ENCODE results near the gene BEND7.
"Not testable (repeated sequence)": the region's sequence is repeated elsewhere in the genome, so short reads cannot be mapped to it uniquely, and the experiment has no call there.

Gene BEND7

DNA sequence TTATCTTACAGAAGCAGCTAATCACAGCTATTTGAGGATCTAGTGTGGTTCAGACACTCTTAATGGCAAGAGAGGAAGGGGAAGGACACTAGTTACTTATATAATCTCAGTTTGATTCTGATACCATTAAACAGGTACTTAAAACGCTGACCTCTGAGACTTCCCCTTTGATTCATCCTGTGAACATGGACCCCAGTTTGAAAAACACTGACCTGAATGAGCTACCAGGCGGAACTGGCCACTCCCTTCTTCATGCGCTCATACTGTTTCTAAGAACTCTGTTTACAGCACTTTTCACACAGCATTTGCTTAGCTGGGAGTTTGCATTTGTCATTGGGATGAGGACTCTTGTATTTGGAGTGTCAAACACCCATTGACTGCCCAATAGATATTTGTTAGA, 45.7 kb downstream of the BEND7 start:
- peak; percentile 63 for DNase-seq (ENCODE audit: low spot score)

GRCh38 chr10:13481690-13482089, 47.1 kb downstream of the BEND7 start:
- no peak for DNase-seq (ENCODE audit: low spot score)

GRCh38 chr10:13475124-13475523, 53.7 kb downstream of the BEND7 start:
- DNase-seq (ENCODE audit: low spot score): peak; percentile 25

DNA sequence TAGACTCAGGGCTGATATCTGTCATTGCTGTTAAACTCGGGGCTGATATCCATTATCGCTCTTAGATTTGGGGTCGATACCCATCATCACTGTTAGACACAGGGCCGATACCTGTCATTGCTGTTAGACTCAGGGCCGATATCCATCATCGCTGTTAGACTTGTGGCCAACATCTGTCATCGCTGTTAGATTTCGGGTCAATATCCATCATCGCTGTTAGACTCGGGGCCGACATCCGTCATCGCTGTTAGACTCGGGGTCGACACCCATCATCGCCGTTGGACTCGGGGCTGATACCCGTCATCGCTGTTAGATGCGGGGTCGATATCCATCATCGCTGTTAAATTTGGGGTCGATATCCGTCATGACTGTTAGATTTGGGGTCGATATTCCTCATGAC, 54.8 kb downstream of the BEND7 start:
- DNase-seq (ENCODE audit: low spot score): no peak

- no peak for DNase-seq (ENCODE audit: low spot score)
These were observed 56.5 kb downstream of the BEND7 start for GRCh38 chr10:13472359-13472758.

- DNase-seq (ENCODE audit: low spot score): no peak
These were observed 58.5 kb downstream of the BEND7 start for GRCh38 chr10:13470270-13470669.

GRCh38 chr10:13462551-13462950, 66.3 kb downstream of the BEND7 start:
- DNase-seq (ENCODE audit: low spot score): peak; percentile 57

GRCh38 chr10:13458687-13459012, 70.2 kb downstream of the BEND7 start:
- no peak for DNase-seq (ENCODE audit: low spot score)

GRCh38 chr10:13457958-13458686, 70.7 kb downstream of the BEND7 start:
- no peak for DNase-seq (ENCODE audit: low spot score)

- DNase-seq (ENCODE audit: low spot score): no peak
These were observed 74.9 kb downstream of the BEND7 start for GRCh38 chr10:13453896-13454295.

DNA sequence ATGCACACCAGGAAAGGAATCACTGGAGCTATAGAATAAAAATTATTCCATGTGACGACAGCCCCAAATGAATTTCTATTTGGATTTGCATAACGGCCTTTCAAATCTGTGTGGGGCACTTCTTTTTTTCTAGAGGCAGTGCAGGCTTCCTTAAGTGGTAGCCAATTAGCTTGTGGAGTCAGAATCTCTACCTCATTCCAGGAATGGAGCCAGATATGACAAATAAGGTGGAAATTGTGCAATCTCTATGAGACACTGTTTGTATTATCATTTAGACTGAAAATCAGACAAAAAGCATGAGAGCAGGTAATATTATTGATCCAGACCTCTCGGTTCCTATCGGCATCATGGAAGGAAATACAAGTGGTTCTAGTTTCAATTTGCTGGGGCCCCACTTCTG, 78.7 kb downstream of the BEND7 start:
- DNase-seq (ENCODE audit: low spot score): peak; percentile 48

DNA sequence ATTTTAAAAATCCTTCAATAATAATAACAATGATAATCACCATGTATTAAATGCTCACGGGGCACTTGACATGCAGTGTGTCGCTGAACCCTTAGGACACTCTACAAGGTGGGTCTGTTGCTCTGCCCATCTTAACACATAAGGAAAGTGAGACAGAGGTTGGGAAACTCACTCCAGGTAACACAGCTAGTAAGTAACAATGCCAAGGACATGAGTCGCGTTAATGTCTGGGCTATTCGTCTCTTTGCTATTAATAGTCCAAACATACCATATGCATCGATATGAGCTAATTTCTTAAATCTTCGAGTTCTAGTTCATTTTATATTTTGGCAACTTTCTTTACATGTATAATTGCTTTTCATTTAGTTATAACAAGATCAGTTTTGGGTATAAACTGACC, 79.5 kb downstream of the BEND7 start:
- peak; percentile 41 for DNase-seq (ENCODE audit: low spot score)

GRCh38 chr10:13448216-13448615, 80.6 kb downstream of the BEND7 start:
- no peak for DNase-seq (ENCODE audit: low spot score)

GRCh38 chr10:13445656-13446400, 83.0 kb downstream of the BEND7 start:
- DNase-seq (ENCODE audit: low spot score): no peak

- DNase-seq (ENCODE audit: low spot score): no peak
These were observed 87.3 kb downstream of the BEND7 start for GRCh38 chr10:13441476-13441875.

GRCh38 chr10:13440185-13441061, 88.4 kb downstream of the BEND7 start:
- DNase-seq (ENCODE audit: low spot score): peak; percentile 52

DNA sequence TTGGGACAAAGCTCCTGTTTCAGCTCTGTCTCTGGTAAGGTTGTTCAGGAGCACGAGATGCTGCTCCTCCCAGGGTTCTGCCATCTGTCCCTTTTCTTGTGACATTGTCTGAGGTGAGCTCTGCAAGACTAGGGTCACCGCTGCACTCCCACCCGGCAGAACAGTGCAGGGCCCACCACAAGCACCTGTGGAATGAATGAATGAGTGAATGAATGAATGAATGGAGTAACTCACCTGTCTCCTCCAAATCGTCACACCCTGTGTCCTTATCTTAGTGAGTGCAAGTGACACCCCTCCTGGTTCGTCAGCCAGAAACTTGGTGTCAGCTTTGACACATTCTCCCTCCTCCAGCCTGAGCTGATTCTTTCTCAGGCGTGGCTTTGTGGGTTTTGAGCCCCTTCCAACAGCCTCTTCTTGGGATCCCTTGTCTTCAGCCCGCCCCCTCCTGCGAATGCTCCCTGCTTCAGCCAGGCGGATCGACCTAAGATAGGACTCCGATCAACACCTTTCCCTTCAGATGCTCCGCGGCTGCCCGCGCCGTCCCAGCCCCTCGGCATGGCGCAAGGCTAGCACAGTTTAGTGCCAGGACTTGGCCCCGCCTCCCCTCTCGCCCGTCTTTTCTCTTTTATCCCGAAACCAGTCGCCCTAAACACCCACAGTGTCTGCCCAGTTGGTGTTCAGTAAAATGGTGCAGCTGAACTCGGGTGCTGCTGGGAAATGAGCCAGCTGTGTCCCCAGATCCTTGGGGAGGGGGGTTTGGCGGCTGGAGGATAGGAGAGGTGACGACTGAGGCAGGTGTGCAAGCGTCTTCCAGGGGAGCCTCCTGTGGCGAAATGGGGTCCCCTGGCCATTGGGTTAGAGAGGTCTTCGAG, 89.3 kb downstream of the BEND7 start:
- no peak for DNase-seq (ENCODE audit: low spot score)

DNA sequence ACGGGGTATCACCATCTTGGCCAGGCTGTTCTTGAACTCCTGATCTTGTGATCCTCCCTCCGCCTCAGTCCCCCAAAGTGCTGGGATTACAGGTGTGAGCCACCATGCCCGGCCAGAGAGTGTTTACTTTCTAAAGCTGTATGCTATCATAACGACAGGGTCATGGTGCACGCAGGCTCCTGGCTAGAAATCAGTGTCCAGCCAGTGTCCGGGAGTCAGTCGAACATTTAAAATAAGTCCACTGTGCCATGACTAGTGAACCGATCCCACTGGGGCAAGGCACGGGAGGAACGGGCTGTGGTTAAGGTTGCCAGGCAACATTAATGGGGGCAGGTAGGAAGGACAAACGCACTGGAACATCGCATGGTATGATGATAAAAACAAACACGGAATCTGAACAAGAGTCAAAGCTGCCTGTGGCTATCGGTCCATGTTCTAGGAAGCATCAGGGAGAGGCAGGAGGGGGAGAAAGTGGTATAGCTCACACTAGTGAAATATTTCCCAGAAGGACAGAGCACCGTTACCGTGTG, 91.7 kb downstream of the BEND7 start:
- peak; percentile 56 for DNase-seq (ENCODE audit: low spot score)

DNA sequence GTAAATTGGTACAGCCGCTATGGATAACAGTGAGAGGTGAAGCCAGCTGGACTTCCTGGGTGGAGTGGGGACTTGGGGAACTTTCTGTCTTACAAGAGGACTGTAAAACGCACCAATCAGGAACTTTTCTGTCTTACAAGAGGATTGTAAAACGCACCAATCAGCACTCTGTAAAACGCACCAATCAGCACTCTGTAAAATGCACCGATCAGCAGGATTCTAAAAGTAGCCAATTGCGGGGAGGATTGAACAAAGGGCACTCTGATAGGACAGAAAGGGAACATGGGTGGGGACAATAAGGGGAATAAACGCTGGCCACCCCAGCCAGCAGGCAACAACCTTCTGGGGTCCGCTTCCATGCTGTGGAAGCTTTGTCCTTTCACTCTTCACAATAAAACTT, 100.9 kb downstream of the BEND7 start:
- not testable (repeated sequence) for DNase-seq (ENCODE audit: low spot score)

DNA sequence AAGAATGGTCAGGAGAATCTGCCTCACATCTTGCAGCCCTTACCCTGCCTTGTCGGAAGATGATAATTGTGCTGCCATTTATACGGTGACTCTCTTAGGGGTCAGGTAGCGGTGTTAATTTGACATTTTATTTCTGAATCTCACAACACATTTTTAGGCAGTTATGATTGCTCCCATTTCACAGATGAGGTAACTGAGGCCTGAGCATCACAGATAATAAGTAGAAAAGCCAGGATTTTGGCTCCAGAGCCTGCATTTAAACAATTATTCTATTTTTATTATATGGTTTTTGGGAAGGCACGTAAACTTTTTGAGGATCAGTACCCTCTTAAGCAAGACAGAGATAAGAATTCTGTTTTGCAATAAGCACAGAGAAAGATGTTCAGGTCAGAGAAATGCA, 103.4 kb downstream of the BEND7 start:
- DNase-seq (ENCODE audit: low spot score): no peak

- no peak for DNase-seq (ENCODE audit: low spot score)
These were observed 106.0 kb downstream of the BEND7 start for GRCh38 chr10:13422800-13423199.
